Colonic mucosa (tissue), 4 donors: ENCODE measurements around the gene CRYBG1. TPM values are rescaled to one million over a fixed set of nuclear protein-coding genes. Genes with fewer than 3 reads are reported as not detected.

ENCODE experiments used
- DNase-seq: peaks from one replicate; pipeline ENCODE4 v3.0.0-alpha.2; 2020
- H3K27ac ChIP-seq: fragments of 200-600 bp; one replicate; pipeline ENCODE4 v1.8.0; 2021
- H3K27me3 ChIP-seq: fragments of 200-600 bp; one replicate; pipeline ENCODE4 v1.8.0; 2021
- H3K36me3 ChIP-seq: fragments of 200-600 bp; one replicate; pipeline ENCODE4 v1.8.0; 2021
- H3K4me1 ChIP-seq: fragments of 200-600 bp; one replicate; pipeline ENCODE4 v1.8.0; 2021; ENCODE audit warnings: mild to moderate bottlenecking
- H3K4me3 ChIP-seq: fragments of 200-600 bp; one replicate; pipeline ENCODE4 v1.8.0; 2021
- H3K9ac ChIP-seq, 2 donors: one replicate each; pipeline ENCODE4 v1.7.0; 2013; ENCODE audit warnings: control low read depth in 2 of 2, low read depth in 2 of 2, low read length in 2 of 2
- H3K9me3 ChIP-seq: fragments of 200-600 bp; one replicate; pipeline ENCODE4 v1.8.0; 2021
- CTCF ChIP-seq: fragments of 200-600 bp; IDR thresholded peaks from one replicate; pipeline ENCODE4 v1.8.0; 2022; ENCODE audit warnings: antibody characterized with exemption, mild to moderate bottlenecking
- intact Hi-C: fragments of 100-400 bp; cut with DNase I; formaldehyde crosslinking; loops from one replicate; pipeline ENCODE4 v1.14.1; 2022
- total RNA-seq, 2 donors: library from RNA; stranded (reverse); fragmentation: NEBNext Ultra II Directional in 1 of 2; extraction: Animal tissue kit (Norgen Biotek cat#: 25700) in 1 of 2; gene quantifications; one replicate each; pipeline ENCODE4 v1.2.1, GENCODE V29; 2021
- donor health status: healthy.
- donor health status: DM: no; HTN: no; CAD: no.
- donor health status: DM: no; HTN: no; CAD: no.

Gene CRYBG1
- total RNA-seq, 2 donors from 2014 or later = 80.5 to 102 TPM

- Histone ChIP-seq H3K27me3 (no peaks in the 10 kb centered on the region), H3K4me1 (no peaks in the 10 kb centered on the region), H3K9ac (no peak overlapping the region), H3K4me3 (no peak overlapping the region), H3K36me3 (no peaks in the 10 kb centered on the region), H3K9me3 (no peaks in the 10 kb centered on the region), H3K27ac (no peak overlapping the region)
- DNase-seq = no peak
- TF ChIP-seq CTCF = no peak
- intact Hi-C loops = no loop called here
Observed at GRCh38 chr6:106379951-106380350, 19.4 kb downstream of the CRYBG1 start.

- Histone ChIP-seq H3K27me3 (no peaks in the 10 kb centered on the region), H3K36me3 (no peaks in the 10 kb centered on the region), H3K4me3 (no peak overlapping the region), H3K27ac (no peak overlapping the region), H3K9me3 (no peaks in the 10 kb centered on the region), H3K4me1 (no peaks in the 10 kb centered on the region), H3K9ac (no peak overlapping the region)
- no peak for TF ChIP-seq CTCF
- intact Hi-C loops = no loop called here
- no peak for DNase-seq
Observed at GRCh38 chr6:106380407-106380806, 19.9 kb downstream of the CRYBG1 start.

GRCh38 chr6:106381223-106381622 lies 20.7 kb downstream of the CRYBG1 start:
- Histone ChIP-seq H3K27ac (no peak overlapping the region), H3K9me3 (no peaks in the 10 kb centered on the region), H3K27me3 (no peaks in the 10 kb centered on the region), H3K4me3 (no peak overlapping the region), H3K4me1 (no peaks in the 10 kb centered on the region), H3K9ac (no peak overlapping the region), H3K36me3 (no peaks in the 10 kb centered on the region)
- intact Hi-C loops = no loop called here
- TF ChIP-seq CTCF = no peak
- DNase-seq = no peak

- Histone ChIP-seq H3K27me3 (no peaks in the 10 kb centered on the region), H3K9me3 (no peaks in the 10 kb centered on the region), H3K4me1 (no peaks in the 10 kb centered on the region), H3K4me3 (no peak overlapping the region), H3K9ac (no peak overlapping the region), H3K36me3 (no peaks in the 10 kb centered on the region), H3K27ac (no peak overlapping the region)
- intact Hi-C loops = no loop called here
- peak; percentile 22 for DNase-seq
- no peak for TF ChIP-seq CTCF
Observed at GRCh38 chr6:106381881-106382280, 21.4 kb downstream of the CRYBG1 start.

GRCh38 chr6:106383573-106383972 lies 23.1 kb downstream of the CRYBG1 start:
- Histone ChIP-seq H3K27ac (no peak overlapping the region), H3K4me3 (no peak overlapping the region), H3K9ac (no peak overlapping the region), H3K4me1 (no peaks in the 10 kb centered on the region), H3K9me3 (no peaks in the 10 kb centered on the region), H3K27me3 (no peaks in the 10 kb centered on the region), H3K36me3 (no peaks in the 10 kb centered on the region)
- intact Hi-C loops = no loop called here
- no peak for DNase-seq
- TF ChIP-seq CTCF = no peak

- no peak overlapping the region for H3K4me3 ChIP-seq
- no peaks in the 10 kb centered on the region for H3K36me3 ChIP-seq
- DNase-seq = no peak
- H3K9me3 ChIP-seq = no peaks in the 10 kb centered on the region
- no peak overlapping the region for H3K9ac ChIP-seq
- no peak for TF ChIP-seq CTCF
- H3K27ac ChIP-seq = no peak overlapping the region
- intact Hi-C loops = no loop called here
- no peaks in the 10 kb centered on the region for H3K27me3 ChIP-seq
- H3K4me1 ChIP-seq = no peaks in the 10 kb centered on the region
Observed at GRCh38 chr6:106385530-106385929, 25.0 kb downstream of the CRYBG1 start.
